Renal cortex interstitium (tissue), 15 donors: ENCODE results near the gene LRIT1. TPM values are rescaled to one million over a fixed set of nuclear protein-coding genes. Genes with fewer than 3 reads are reported as not detected.
"Not testable (repeated sequence)": the region's sequence is repeated elsewhere in the genome, so short reads cannot be mapped to it uniquely, and the experiment has no call there.

Experiments
- DNase-seq, 11 donors: peaks; one replicate each; pipeline ENCODE4 v3.0.0-alpha.2; 2013; ENCODE audit warnings: low read depth in 9 of 11, low spot score in 4 of 11; ENCODE audit errors: extremely low read depth in 1 of 11
- long read RNA-seq, 16 experiments: transcript quantifications; one replicate each; lab custom pipeline, GENCODE V29; 2026
- polyA plus RNA-seq, 3 donors: library from polyadenylated mRNA; unstranded; fragments of 120-200 nt; gene quantifications; one replicate each; pipeline ENCODE4 v1.2.1, GENCODE V29; 2013; ENCODE audit not compliant: insufficient read length in 3 of 3

The LRIT1 gene
- not detected for polyA plus RNA-seq
- long read RNA-seq, donor 1 = 0 reads
- long read RNA-seq, donor 2 = 0 reads
- long read RNA-seq, donor 3 = 0 reads
- long read RNA-seq, donor 4 = 0 reads
- long read RNA-seq, donor 5 = 0 reads
- long read RNA-seq, donor 6 = 0 reads
- long read RNA-seq, donor 7 = 0 reads
- long read RNA-seq, donor 8 = 0 reads
- long read RNA-seq, donor 9 = 0 reads
- long read RNA-seq, donor 10 = 0 reads
- long read RNA-seq, donor 11 = 0 reads
- long read RNA-seq, donor 12 = 0 reads
- long read RNA-seq, donor 13 = 0 reads
- long read RNA-seq, donor 14 = 0 reads
- long read RNA-seq, donor 15 = 0 reads
- long read RNA-seq, donor 16 = 0 reads

GRCh38 chr10:84241185-84241790, at the start of gene LRIT1:
TSS of gene LRIT1 (minus strand) at chr10:84241546. CDS start at chr10:84241439, 107 bp downstream.
- DNase-seq = no peak

- no peak for DNase-seq
These were observed 48.9 kb upstream of the LRIT1 start for GRCh38 chr10:84290235-84290634.

- no peak for DNase-seq
These were observed 48.3 kb upstream of the LRIT1 start for GRCh38 chr10:84289521-84290200.

GRCh38 chr10:84288151-84288550, 46.8 kb upstream of the LRIT1 start:
- DNase-seq = no peak

- no peak for DNase-seq
These were observed 45.3 kb upstream of the LRIT1 start for GRCh38 chr10:84286695-84287094.

- DNase-seq = not testable (repeated sequence)
These were observed 38.6 kb upstream of the LRIT1 start for GRCh38 chr10:84279876-84280475.

- DNase-seq = no peak
These were observed 29.4 kb upstream of the LRIT1 start for GRCh38 chr10:84270708-84271107.

- DNase-seq = no peak
These were observed 28.4 kb upstream of the LRIT1 start for GRCh38 chr10:84269773-84270172.

GRCh38 chr10:84269162-84269561, 27.8 kb upstream of the LRIT1 start:
- no peak for DNase-seq

GRCh38 chr10:84267503-84268126, 26.3 kb upstream of the LRIT1 start:
- DNase-seq = no peak

- no peak for DNase-seq
These were observed 24.1 kb upstream of the LRIT1 start for GRCh38 chr10:84265418-84265817.

- DNase-seq = peak in 9 of 11 donors; percentile 17 to 38 (median 24)
These were observed 23.3 kb upstream of the LRIT1 start for GRCh38 chr10:84264611-84265141.

GRCh38 chr10:84263716-84264115, 22.4 kb upstream of the LRIT1 start:
- DNase-seq = no peak

- DNase-seq = no peak
These were observed 21.0 kb upstream of the LRIT1 start for GRCh38 chr10:84262190-84262956.

- no peak for DNase-seq
These were observed 20.0 kb upstream of the LRIT1 start for GRCh38 chr10:84261236-84261915.

GRCh38 chr10:84258034-84258695, 16.8 kb upstream of the LRIT1 start:
- no peak for DNase-seq

- no peak for DNase-seq
These were observed 16.1 kb upstream of the LRIT1 start for GRCh38 chr10:84257343-84258020.
